GM19397 (cell line): ENCODE results near the gene ANO7.
"Not testable (repeated sequence)": the region's sequence is repeated elsewhere in the genome, so short reads cannot be mapped to it uniquely, and the experiment has no call there.

Source experiments
- ATAC-seq: cut with Tn5 transposase; IDR thresholded peaks from one replicate; pipeline ENCODE4 v1.9.1; 2021; ENCODE audit warnings: mild to moderate bottlenecking, moderate library complexity; ENCODE audit not compliant: unreplicated experiment

ANO7 gene

DNA sequence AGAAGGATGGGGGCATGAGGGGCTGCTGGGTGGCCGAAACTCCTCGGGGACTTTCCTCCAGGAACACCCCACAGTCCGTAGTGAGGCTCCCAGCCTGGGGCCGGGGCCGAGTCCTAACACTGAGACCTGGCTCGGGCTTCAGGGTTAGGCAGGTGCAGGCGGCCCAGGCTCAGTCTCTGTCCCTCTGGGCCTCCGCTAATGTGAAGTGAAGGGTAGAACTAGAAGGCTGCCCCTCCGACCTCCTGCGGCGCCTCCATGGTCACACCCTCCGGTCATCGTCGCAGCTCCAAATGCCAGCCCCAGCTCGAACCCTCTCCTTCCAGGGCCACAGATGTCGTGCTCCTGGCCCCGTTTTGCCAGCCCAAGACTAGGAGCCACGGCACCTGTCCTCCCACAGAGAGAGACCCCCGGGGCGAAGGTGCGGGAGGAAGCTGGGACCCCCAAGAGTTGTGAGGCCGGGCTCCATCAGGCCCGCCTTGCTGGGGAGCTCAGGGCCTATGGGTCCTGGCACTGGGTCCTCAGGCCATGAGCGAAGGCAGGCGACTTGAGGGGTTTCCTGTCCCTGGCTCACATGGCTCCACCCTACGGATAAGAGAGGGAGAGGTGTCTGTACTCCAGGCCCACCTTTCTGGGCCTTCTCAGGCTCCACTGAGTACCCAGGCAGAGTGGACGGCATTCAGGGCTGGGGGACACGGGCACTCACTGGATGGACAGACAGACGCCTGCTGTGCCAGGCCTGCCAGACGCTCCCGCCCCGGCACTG is 797 bp downstream of the ANO7 start:
- no peak for ATAC-seq

GRCh38 chr2:241189856-241190201 is 1.4 kb downstream of the ANO7 start:
- no peak for ATAC-seq

- no peak for ATAC-seq
These were observed 2.0 kb downstream of the ANO7 start for GRCh38 chr2:241190291-241190981.

DNA sequence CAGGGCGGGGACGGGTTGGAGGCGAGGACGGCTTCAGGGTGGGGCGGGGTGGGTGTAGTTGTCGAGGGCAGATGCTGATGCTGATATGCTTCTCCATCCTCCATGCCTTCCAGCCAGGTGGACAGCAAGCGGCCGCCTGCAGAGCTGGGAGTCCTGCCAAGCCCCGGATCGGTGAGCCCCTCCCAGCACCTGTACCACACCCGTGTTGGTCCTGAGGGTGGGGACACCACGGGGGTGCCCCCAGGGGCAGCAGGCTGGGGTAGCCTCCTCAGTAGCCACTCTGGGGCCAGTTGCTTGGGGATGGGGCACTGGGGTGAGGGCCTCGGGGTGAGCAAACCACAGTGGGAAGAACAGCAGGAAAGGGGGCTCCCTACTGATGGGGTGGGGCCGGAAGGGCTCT is 2.6 kb downstream of the ANO7 start:
- no peak for ATAC-seq

GRCh38 chr2:241193271-241193670 is 4.8 kb downstream of the ANO7 start:
- ATAC-seq = no peak

DNA sequence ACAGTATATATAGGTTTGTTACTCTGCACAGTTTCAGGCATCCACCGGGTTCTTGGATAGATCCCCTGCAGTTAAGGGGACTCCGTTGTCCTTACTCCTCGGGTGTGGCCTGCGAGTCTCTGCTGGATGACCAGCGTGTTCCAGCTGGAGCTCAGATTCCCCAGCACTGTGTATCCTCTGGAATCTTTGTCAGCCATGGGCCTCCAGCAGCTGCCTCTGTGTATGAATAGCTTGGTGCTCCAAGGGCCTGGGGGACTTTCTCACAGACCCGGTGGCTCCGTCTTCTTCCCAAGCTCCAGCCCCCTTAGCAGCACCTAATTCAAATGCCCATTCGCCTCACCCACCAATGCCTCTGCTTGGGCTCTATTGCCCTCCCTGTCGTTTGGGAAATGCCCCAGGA is 6.3 kb downstream of the ANO7 start:
- no peak for ATAC-seq

DNA sequence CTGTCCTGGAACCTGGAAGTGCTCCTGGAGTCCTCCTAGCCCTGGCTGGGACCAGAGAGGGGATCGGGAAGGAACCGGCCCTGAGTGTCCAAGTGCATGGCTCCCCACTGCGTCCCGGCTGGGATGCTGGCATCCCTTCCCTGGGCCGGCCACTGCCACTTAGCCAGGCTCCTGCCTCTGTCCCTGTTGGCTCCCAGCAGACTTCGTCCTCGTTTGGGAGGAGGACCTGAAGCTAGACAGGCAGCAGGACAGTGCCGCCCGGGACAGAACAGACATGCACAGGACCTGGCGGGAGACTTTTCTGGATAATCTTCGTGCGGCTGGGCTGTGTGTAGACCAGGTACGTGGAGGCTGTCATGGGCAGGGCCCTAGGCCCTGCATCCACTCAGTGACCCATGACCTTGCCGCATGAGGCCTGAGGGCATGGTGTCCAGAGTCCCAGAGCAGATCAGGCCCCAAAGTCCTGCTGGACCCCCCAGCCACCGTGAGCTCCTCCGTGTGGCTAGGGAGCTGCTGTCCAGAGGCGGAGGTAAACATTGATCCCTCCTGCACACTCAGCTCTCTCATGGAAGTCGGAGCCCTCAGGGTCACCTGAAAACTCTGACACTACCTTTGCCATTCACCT is 7.1 kb downstream of the ANO7 start:
- ATAC-seq = no peak

GRCh38 chr2:241197246-241197645 is 8.8 kb downstream of the ANO7 start:
- not testable (repeated sequence) for ATAC-seq

GRCh38 chr2:241197947-241198346 is 9.5 kb downstream of the ANO7 start:
- no peak for ATAC-seq

GRCh38 chr2:241198381-241199279 is 10.2 kb downstream of the ANO7 start:
- ATAC-seq = no peak

GRCh38 chr2:241199286-241199685 is 10.8 kb downstream of the ANO7 start:
- ATAC-seq = no peak

DNA sequence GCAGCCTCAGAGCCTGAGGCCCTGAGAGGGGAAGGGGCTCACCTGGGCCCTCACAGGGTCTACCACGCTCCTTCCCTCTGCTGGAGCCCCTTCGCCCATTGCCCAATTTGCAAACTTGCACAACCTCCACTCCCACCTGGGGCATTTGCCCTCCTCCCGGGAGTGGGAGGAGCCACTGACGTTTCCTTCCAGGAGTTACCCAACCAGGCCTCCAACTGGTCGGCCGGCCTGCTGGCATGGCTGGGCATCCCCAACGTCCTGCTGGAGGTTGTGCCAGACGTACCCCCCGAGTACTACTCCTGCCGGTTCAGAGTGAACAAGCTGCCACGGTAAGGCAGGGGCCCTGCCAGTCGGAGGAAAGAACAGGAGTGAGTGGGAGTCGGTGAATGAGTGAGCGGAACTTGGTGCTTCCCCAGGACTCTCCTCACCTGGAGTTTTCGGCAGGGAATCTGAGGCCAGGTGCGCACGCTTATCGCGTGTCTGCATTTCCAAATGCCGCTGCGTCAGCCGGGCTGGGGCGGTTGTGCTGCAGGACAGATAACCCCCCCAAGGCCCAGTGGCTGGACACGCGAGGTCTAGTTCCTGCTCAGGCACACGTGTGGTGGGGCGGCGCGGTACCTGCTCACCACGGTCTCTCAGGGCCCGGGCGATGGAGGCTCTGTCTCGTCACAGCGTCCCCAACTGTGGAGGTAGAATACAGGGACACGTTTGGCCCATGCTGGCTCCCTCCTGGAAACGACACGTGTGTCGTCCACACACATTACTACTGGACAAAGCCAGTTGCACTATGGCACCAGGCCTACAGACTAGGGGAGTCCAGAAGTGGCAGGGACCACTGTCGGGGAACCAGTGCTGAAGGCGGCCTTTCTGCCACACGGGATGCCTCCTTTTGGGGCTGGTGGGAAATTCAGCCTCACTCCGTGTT is 11.7 kb downstream of the ANO7 start:
- no peak for ATAC-seq

DNA sequence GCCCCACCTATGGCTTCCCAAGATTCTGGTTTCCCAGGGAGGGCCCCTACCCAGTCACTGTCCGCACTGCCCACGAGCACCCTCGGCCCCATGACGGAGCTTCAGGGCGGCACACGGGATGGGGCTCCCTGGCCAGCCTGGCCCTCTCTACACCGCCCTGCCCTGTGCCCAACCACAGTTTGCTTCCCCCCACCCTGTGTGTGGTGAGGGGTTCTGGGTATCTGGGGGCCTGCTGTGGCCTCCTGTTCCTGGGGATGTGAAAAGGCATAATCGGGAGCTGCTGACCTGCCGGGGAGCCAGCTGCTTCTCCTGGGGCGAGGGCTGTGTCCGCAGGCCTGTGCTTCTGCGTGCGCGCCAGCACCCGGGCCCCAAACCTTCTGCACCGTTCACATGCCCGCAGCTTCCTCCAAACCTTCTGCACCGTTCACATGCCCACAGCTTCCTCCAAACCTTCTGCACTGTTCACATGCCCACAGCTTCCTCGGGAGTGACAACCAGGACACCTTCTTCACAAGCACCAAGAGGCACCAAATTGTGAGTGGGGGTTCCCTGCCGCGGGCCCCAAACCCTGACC is 12.4 kb downstream of the ANO7 start:
- ATAC-seq = no peak

GRCh38 chr2:241201445-241202267 is 13.2 kb downstream of the ANO7 start:
- no peak for ATAC-seq

- no peak for ATAC-seq
These were observed 13.8 kb downstream of the ANO7 start for GRCh38 chr2:241202268-241202585.

DNA sequence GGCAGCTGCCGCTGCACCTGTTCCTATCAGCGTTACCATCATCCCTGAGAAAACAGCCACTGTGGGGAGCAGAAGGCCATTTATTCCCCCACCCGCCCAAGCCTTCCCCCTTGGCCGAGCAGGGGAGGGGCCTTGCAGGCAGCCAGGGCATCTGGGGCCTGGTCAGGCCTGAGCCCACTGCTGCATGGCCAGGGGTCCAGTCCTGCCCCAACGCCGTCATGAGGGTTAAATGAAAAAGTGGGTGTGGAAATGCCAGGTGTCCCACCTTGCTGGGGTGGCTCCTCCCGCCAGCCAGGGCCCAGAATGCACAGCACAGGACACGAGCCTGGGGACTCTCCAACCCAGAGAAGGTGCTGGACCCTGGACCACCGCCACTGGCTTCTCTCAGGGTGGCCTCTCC is 14.2 kb downstream of the ANO7 start:
- no peak for ATAC-seq

GRCh38 chr2:241203218-241204009 is 14.9 kb downstream of the ANO7 start:
- no peak for ATAC-seq

DNA sequence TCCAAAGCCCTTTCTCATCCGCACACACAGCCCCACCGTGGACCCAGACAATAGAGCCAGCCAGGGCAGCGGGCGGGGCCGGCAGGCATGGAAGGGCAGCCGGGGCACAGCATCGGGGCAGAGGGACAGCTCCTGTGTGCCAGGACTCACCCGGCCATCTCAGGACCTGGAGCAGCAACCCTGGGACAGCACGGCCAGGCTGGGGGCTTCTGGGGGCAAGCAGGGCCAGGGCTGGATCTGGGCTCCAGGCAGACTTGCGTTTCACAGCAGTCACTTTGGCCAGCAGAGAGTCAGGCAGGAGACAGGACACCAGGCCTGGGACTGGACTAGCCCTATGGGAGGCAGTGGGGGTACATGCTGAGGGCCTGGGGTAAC is 15.5 kb downstream of the ANO7 start:
- no peak for ATAC-seq
